ENCODE measurements around the gene NCSTN.

NCSTN gene

GRCh38 chr1:160342953-160343869 lies at the start of gene NCSTN, which contains the start of gene COPA:
Gene NCSTN, plus strand, starts transcription at chr1:160343383. Its CDS starts 14 bp downstream, at chr1:160343397.
Gene COPA, minus strand, starts transcription at chr1:160343250. Its CDS starts 80 bp downstream, at chr1:160343170.
- no peaks in the 10 kb centered on the region for H3K27me3 Mint-ChIP-seq
- H3K27ac Mint-ChIP-seq: peak within 1 kb of the TSS; percentile 97
- H3K36me3 Mint-ChIP-seq (ENCODE audit: low read depth): peaks cover 38% of the 10 kb centered on the region
- peak; percentile 100 for ATAC-seq
- H3K4me1 Mint-ChIP-seq: peaks cover 47% of the 10 kb centered on the region
- no peaks in the 10 kb centered on the region for H3K9me3 Mint-ChIP-seq
- H3K4me3 Mint-ChIP-seq: peak within 1 kb of the TSS; percentile 98
- peak; percentile 88 for DNase-seq

- DNase-seq (no peak), ATAC-seq (no peak)
- Mint-ChIP-seq H3K27ac (no peak overlapping the region), H3K9me3 (no peaks in the 10 kb centered on the region), H3K27me3 (no peaks in the 10 kb centered on the region), H3K4me3 (no peak overlapping the region), H3K4me1 (no peaks in the 10 kb centered on the region), H3K36me3 (ENCODE audit: low read depth) (peaks cover 63% of the 10 kb centered on the region)
Measured at GRCh38 chr1:160296036-160296435, 47.1 kb upstream of the NCSTN start.

- Mint-ChIP-seq H3K4me1 (no peaks in the 10 kb centered on the region), H3K27me3 (no peaks in the 10 kb centered on the region), H3K9me3 (no peaks in the 10 kb centered on the region), H3K4me3 (no peak overlapping the region), H3K27ac (no peak overlapping the region), H3K36me3 (ENCODE audit: low read depth) (peaks cover 50% of the 10 kb centered on the region)
- ATAC-seq (no peak), DNase-seq (no peak)
Measured at GRCh38 chr1:160300173-160300572, 43.0 kb upstream of the NCSTN start.

- no peaks in the 10 kb centered on the region for H3K4me1 Mint-ChIP-seq
- H3K27me3 Mint-ChIP-seq: no peaks in the 10 kb centered on the region
- H3K36me3 Mint-ChIP-seq (ENCODE audit: low read depth): peaks cover 48% of the 10 kb centered on the region
- H3K27ac Mint-ChIP-seq: no peak overlapping the region
- ATAC-seq (no peak), DNase-seq (no peak)
- H3K4me3 Mint-ChIP-seq: no peak overlapping the region
- H3K9me3 Mint-ChIP-seq: no peaks in the 10 kb centered on the region
Measured at GRCh38 chr1:160307118-160307791, 35.9 kb upstream of the NCSTN start.

- Mint-ChIP-seq H3K4me1 (no peaks in the 10 kb centered on the region), H3K9me3 (no peaks in the 10 kb centered on the region), H3K4me3 (no peak overlapping the region), H3K36me3 (ENCODE audit: low read depth) (peaks cover 56% of the 10 kb centered on the region), H3K27ac (no peak overlapping the region), H3K27me3 (no peaks in the 10 kb centered on the region)
- ATAC-seq: no peak
- no peak for DNase-seq
Measured at GRCh38 chr1:160308451-160309184, 34.6 kb upstream of the NCSTN start.

GRCh38 chr1:160309185-160309557 lies 34.0 kb upstream of the NCSTN start:
- Mint-ChIP-seq H3K9me3 (no peaks in the 10 kb centered on the region), H3K36me3 (ENCODE audit: low read depth) (peaks cover 60% of the 10 kb centered on the region), H3K4me3 (no peak overlapping the region), H3K4me1 (no peaks in the 10 kb centered on the region), H3K27ac (no peak overlapping the region), H3K27me3 (no peaks in the 10 kb centered on the region)
- ATAC-seq (no peak), DNase-seq (no peak)

GRCh38 chr1:160309571-160309970 lies 33.6 kb upstream of the NCSTN start:
- ATAC-seq (no peak), DNase-seq (no peak)
- Mint-ChIP-seq H3K9me3 (no peaks in the 10 kb centered on the region), H3K4me3 (no peak overlapping the region), H3K36me3 (ENCODE audit: low read depth) (peaks cover 62% of the 10 kb centered on the region), H3K27me3 (no peaks in the 10 kb centered on the region), H3K27ac (no peak overlapping the region), H3K4me1 (no peaks in the 10 kb centered on the region)

- peaks cover 14% of the 10 kb centered on the region for H3K9me3 Mint-ChIP-seq
- peak overlapping the region; percentile 40 for H3K27ac Mint-ChIP-seq
- peaks cover 18% of the 10 kb centered on the region for H3K4me1 Mint-ChIP-seq
- peaks cover 75% of the 10 kb centered on the region for H3K36me3 Mint-ChIP-seq (ENCODE audit: low read depth)
- no peak overlapping the region for H3K4me3 Mint-ChIP-seq
- ATAC-seq: no peak
- H3K27me3 Mint-ChIP-seq: no peaks in the 10 kb centered on the region
- no peak for DNase-seq
Measured at GRCh38 chr1:160315359-160315758, 27.8 kb upstream of the NCSTN start.

GRCh38 chr1:160322831-160323230 lies 20.4 kb upstream of the NCSTN start:
- H3K27ac Mint-ChIP-seq: no peak overlapping the region
- H3K4me1 Mint-ChIP-seq: peaks cover 6% of the 10 kb centered on the region
- no peak for DNase-seq
- no peak for ATAC-seq
- H3K36me3 Mint-ChIP-seq (ENCODE audit: low read depth): peaks cover 57% of the 10 kb centered on the region
- H3K27me3 Mint-ChIP-seq: no peaks in the 10 kb centered on the region
- H3K4me3 Mint-ChIP-seq: no peak overlapping the region
- peaks cover 1% of the 10 kb centered on the region for H3K9me3 Mint-ChIP-seq

GRCh38 chr1:160325252-160325651 lies 17.9 kb upstream of the NCSTN start:
- Mint-ChIP-seq H3K27ac (no peak overlapping the region), H3K4me3 (no peak overlapping the region), H3K27me3 (no peaks in the 10 kb centered on the region), H3K9me3 (no peaks in the 10 kb centered on the region), H3K4me1 (no peaks in the 10 kb centered on the region), H3K36me3 (ENCODE audit: low read depth) (peaks cover 49% of the 10 kb centered on the region)
- no peak for DNase-seq
- no peak for ATAC-seq

- no peaks in the 10 kb centered on the region for H3K4me1 Mint-ChIP-seq
- H3K36me3 Mint-ChIP-seq (ENCODE audit: low read depth): peaks cover 50% of the 10 kb centered on the region
- DNase-seq (no peak), ATAC-seq (no peak)
- no peaks in the 10 kb centered on the region for H3K9me3 Mint-ChIP-seq
- H3K27me3 Mint-ChIP-seq: no peaks in the 10 kb centered on the region
- H3K27ac Mint-ChIP-seq: no peak overlapping the region
- no peak overlapping the region for H3K4me3 Mint-ChIP-seq
Measured at GRCh38 chr1:160326418-160326817, 16.8 kb upstream of the NCSTN start.

- ATAC-seq (no peak), DNase-seq (no peak)
- Mint-ChIP-seq H3K4me1 (no peaks in the 10 kb centered on the region), H3K27me3 (no peaks in the 10 kb centered on the region), H3K9me3 (no peaks in the 10 kb centered on the region), H3K36me3 (ENCODE audit: low read depth) (peaks cover 53% of the 10 kb centered on the region), H3K4me3 (no peak overlapping the region), H3K27ac (no peak overlapping the region)
Measured at GRCh38 chr1:160328184-160328583, 15.0 kb upstream of the NCSTN start.

GRCh38 chr1:160330119-160330518 lies 13.1 kb upstream of the NCSTN start:
- Mint-ChIP-seq H3K27ac (no peak overlapping the region), H3K9me3 (no peaks in the 10 kb centered on the region), H3K4me1 (no peaks in the 10 kb centered on the region), H3K36me3 (ENCODE audit: low read depth) (peaks cover 50% of the 10 kb centered on the region), H3K4me3 (no peak overlapping the region), H3K27me3 (no peaks in the 10 kb centered on the region)
- DNase-seq (no peak), ATAC-seq (no peak)

- ATAC-seq: no peak
- H3K27ac Mint-ChIP-seq: no peak overlapping the region
- H3K4me1 Mint-ChIP-seq: no peaks in the 10 kb centered on the region
- no peak for DNase-seq
- no peak overlapping the region for H3K4me3 Mint-ChIP-seq
- H3K9me3 Mint-ChIP-seq: no peaks in the 10 kb centered on the region
- no peaks in the 10 kb centered on the region for H3K27me3 Mint-ChIP-seq
- H3K36me3 Mint-ChIP-seq (ENCODE audit: low read depth): peaks cover 47% of the 10 kb centered on the region
Measured at GRCh38 chr1:160332516-160332915, 10.7 kb upstream of the NCSTN start.

Data from activated naive CD8-positive, alpha-beta T cell treated with anti-CD3 and anti-CD28 coated beads, Interleukin-2, amount 50 U/mL, for 24 hours (primary cell).